A673 (cell line): ENCODE measurements around the gene SLC25A43. TPM values are rescaled to one million over a fixed set of nuclear protein-coding genes. Genes with fewer than 3 reads are reported as not detected.

ENCODE experiments used
- BruUV-seq: library from RNA; stranded (reverse); fragments of 400-500 nt; replicated peaks from 2 replicates; lab custom pipeline; 2021; lab: Mats Ljungman, UMichigan
- CTCF ChIA-PET: fragments of 300-600 bp; sonication (Branson Sonifier 250); formaldehyde crosslinking; loops from one replicate; lab custom pipeline; 2022; ENCODE audit warnings: antibody characterized with exemption; lab: Charles Lee
- POLR2A ChIA-PET: fragments of 300-600 bp; sonication (Branson Sonifier 250); formaldehyde crosslinking; loops from one replicate; lab custom pipeline; 2022; ENCODE audit warnings: antibody characterized with exemption; ENCODE audit not compliant: low non-redundant PET; lab: Charles Lee
- DNase-seq: peaks from one replicate; pipeline ENCODE4 v3.0.0-alpha.2; 2015; ENCODE audit warnings: low spot score
- H3K27ac ChIP-seq: fragments of 200-600 bp; sonication (generic); 2 replicates; pipeline ENCODE4 v1.5.1; 2016; ENCODE audit warnings: mixed run types, low read depth, mild to moderate bottlenecking, mixed read lengths, antibody characterized with exemption, low read length; ENCODE audit not compliant: poor library complexity, severe bottlenecking
- H3K27me3 ChIP-seq: fragments of 200-600 bp; sonication (generic); replicated peaks from 2 replicates; pipeline ENCODE4 v1.6.1; 2017; ENCODE audit warnings: mixed run types, low read depth, mild to moderate bottlenecking, mixed read lengths, antibody characterized with exemption, low read length; ENCODE audit not compliant: insufficient read depth, poor library complexity
- H3K36me3 ChIP-seq: fragments of 200-600 bp; sonication (generic); 2 replicates; pipeline ENCODE4 v1.6.1; 2016; ENCODE audit warnings: mixed run types, mild to moderate bottlenecking, mixed read lengths, antibody characterized with exemption, low read length; ENCODE audit not compliant: insufficient read depth, poor library complexity, severe bottlenecking
- H3K4me1 ChIP-seq: fragments of 200-600 bp; sonication (generic); 2 replicates; pipeline ENCODE4 v1.6.1; 2017; ENCODE audit warnings: mixed run types, mild to moderate bottlenecking, mixed read lengths, antibody characterized with exemption, low read length; ENCODE audit not compliant: insufficient read depth, poor library complexity, severe bottlenecking
- H3K4me3 ChIP-seq: fragments of 200-600 bp; sonication (generic); 2 replicates; pipeline ENCODE4 v1.5.1; 2016; ENCODE audit warnings: low read depth, mixed run types, mild to moderate bottlenecking, mixed read lengths, low read length; ENCODE audit not compliant: poor library complexity, severe bottlenecking
- H3K9me3 ChIP-seq: fragments of 200-600 bp; sonication (generic); 2 replicates; pipeline ENCODE4 v1.6.1; 2016; ENCODE audit warnings: mixed run types, low read depth, mild to moderate bottlenecking, mixed read lengths, antibody characterized with exemption, low read length; ENCODE audit not compliant: poor library complexity, severe bottlenecking
- EZH2 ChIP-seq: fragments of 200-600 bp; sonication (generic); IDR thresholded peaks from 2 replicates; pipeline ENCODE4 v1.6.1; 2017; ENCODE audit warnings: borderline replicate concordance, low read depth, mild to moderate bottlenecking, mixed read lengths, antibody characterized with exemption, low read length; ENCODE audit not compliant: poor library complexity, severe bottlenecking
- intact Hi-C: fragments of 100-400 bp; cut with micrococcal nuclease; formaldehyde crosslinking; loops from one replicate; pipeline ENCODE4 v1.10.0; 2022; ENCODE audit not compliant: unreplicated experiment
- total RNA-seq: library from RNA; stranded (reverse); gene quantifications from 2 replicates; pipeline ENCODE4 v1.2.3, GENCODE V29; 2021
- TF ChIP-seq, protein P1 (sequence below): fragments of 300-800, 200-600 bp; sonication (generic); conservative IDR thresholded peaks from 2 replicates; pipeline ENCODE4 v1.5.1; 2017; ENCODE audit warnings: low read depth, mild to moderate bottlenecking, antibody characterized with exemption, low read length, moderate library complexity, mixed read lengths

The SLC25A43 gene
- total RNA-seq, 1 experiment from 2014 or later: 0.34 TPM

DNA sequence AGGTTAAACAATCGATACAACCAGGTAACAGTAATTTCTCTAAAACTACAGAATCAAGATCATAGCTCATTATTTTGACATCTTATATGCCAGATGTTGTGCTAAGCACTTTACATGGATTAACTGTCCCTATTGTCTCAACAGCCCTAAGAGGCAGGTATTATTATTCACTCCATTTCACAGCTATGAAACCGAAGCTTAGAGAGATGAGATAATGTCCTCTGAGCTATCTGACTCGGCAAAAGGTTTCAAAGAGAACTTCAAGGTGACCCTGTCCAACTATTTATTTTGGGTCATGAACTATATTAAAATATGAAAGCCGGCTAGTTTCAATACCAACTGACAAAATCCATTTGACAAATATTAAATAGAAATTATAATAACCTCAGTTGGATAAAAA lies 79.4 kb downstream of the SLC25A43 start:
- POLR2A ChIA-PET: no interaction called here
- no peaks in the 10 kb centered on the region for H3K9me3 ChIP-seq
- TF ChIP-seq EZH2: no peak
- TF ChIP-seq, protein P1, sequence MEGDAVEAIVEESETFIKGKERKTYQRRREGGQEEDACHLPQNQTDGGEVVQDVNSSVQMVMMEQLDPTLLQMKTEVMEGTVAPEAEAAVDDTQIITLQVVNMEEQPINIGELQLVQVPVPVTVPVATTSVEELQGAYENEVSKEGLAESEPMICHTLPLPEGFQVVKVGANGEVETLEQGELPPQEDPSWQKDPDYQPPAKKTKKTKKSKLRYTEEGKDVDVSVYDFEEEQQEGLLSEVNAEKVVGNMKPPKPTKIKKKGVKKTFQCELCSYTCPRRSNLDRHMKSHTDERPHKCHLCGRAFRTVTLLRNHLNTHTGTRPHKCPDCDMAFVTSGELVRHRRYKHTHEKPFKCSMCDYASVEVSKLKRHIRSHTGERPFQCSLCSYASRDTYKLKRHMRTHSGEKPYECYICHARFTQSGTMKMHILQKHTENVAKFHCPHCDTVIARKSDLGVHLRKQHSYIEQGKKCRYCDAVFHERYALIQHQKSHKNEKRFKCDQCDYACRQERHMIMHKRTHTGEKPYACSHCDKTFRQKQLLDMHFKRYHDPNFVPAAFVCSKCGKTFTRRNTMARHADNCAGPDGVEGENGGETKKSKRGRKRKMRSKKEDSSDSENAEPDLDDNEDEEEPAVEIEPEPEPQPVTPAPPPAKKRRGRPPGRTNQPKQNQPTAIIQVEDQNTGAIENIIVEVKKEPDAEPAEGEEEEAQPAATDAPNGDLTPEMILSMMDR: no peak
- no peaks in the 10 kb centered on the region for H3K36me3 ChIP-seq
- H3K27ac ChIP-seq: no peak overlapping the region
- H3K4me3 ChIP-seq: no peak overlapping the region
- CTCF ChIA-PET: no interaction called here
- no peaks in the 10 kb centered on the region for H3K27me3 ChIP-seq
- H3K4me1 ChIP-seq: peaks cover 4% of the 10 kb centered on the region
- intact Hi-C loops: no loop called here
- no TSS peak for BruUV-seq
- no peak for DNase-seq

DNA sequence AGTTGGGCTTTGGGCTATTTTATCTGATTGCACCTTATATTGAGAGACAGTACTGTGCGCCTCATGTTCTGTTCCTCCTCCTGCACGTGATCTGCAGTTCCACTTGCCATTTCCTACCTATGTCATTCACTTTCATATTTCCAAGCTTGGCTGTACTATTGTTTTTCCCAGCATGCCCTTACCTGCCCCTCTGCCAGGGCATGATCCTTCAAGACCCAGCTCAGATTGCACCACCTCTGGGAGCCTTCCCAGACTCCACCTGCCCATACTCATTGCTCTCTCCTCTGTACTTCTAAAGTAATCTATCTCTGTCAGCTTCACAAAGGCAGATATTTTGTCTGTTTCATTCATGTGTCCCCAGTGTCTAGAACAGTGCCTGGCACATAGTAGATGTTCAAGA lies 80.7 kb downstream of the SLC25A43 start:
- no peaks in the 10 kb centered on the region for H3K9me3 ChIP-seq
- CTCF ChIA-PET: no interaction called here
- intact Hi-C loops: no loop called here
- no TSS peak for BruUV-seq
- H3K4me1 ChIP-seq: peaks cover 4% of the 10 kb centered on the region
- no peak overlapping the region for H3K4me3 ChIP-seq
- H3K27me3 ChIP-seq: no peaks in the 10 kb centered on the region
- no peaks in the 10 kb centered on the region for H3K36me3 ChIP-seq
- POLR2A ChIA-PET: interaction anchor here (0.8 kb wide), 1 partner anchor 94 kb away, joined by 3 read pairs; no protein-coding TSS in a partner anchor
- no peak for TF ChIP-seq EZH2
- TF ChIP-seq, protein P1: no peak
- no peak overlapping the region for H3K27ac ChIP-seq
- DNase-seq: no peak

DNA sequence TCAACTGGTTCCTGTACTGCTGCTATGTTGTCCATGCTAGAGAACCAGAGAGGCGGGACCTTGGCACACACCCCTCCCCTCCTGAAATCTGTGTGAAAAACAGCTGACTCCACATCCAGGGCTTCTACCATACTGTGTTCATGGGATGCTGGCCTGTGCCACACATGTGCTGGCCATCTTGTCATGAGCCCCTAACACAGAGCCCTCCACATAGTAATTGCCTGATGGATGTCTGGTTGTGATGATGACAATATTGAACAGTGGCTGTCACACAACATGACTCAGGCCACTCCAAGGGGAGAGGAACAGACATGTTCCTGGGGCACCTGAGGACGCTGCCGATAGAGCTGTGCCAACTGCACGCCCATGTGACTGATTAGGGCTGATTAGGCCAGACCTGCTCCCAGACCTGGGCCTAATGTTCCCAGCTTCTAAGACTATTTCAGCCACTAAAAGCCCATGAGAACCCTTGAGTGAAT lies 82.2 kb downstream of the SLC25A43 start:
- TF ChIP-seq, protein P1: no peak
- TF ChIP-seq EZH2: no peak
- H3K4me1 ChIP-seq: peaks cover 4% of the 10 kb centered on the region
- ChIA-PET POLR2A (no interaction called here), CTCF (interaction anchor here (1.2 kb wide), 1 partner anchor 307 kb away, joined by 3 read pairs; no protein-coding TSS in a partner anchor)
- H3K27ac ChIP-seq: no peak overlapping the region
- no peak for DNase-seq
- no TSS peak for BruUV-seq
- H3K9me3 ChIP-seq: no peaks in the 10 kb centered on the region
- no peaks in the 10 kb centered on the region for H3K27me3 ChIP-seq
- no peak overlapping the region for H3K4me3 ChIP-seq
- intact Hi-C loops: no loop called here
- H3K36me3 ChIP-seq: no peaks in the 10 kb centered on the region
